ENCODE measurements around the gene FRMD5.
"Not testable (repeated sequence)": the region's sequence is repeated elsewhere in the genome, so short reads cannot be mapped to it uniquely, and the experiment has no call there.

Gene FRMD5

GRCh38 chr15:44029940-44030568 lies 165.0 kb downstream of the FRMD5 start:
- DNase-seq, result no peak

GRCh38 chr15:44029003-44029402 lies 166.1 kb downstream of the FRMD5 start:
- no peak for DNase-seq

- no peak for DNase-seq
These were observed 166.7 kb downstream of the FRMD5 start for GRCh38 chr15:44028349-44028748.

GRCh38 chr15:44024155-44024554 lies 170.9 kb downstream of the FRMD5 start:
- peak; percentile 47 for DNase-seq

GRCh38 chr15:44023176-44023575 lies 171.9 kb downstream of the FRMD5 start:
- no peak for DNase-seq

- no peak for DNase-seq
These were observed 176.9 kb downstream of the FRMD5 start for GRCh38 chr15:44018151-44018550.

GRCh38 chr15:44015545-44016305 lies 179.3 kb downstream of the FRMD5 start:
- DNase-seq, result peak; percentile 90

- no peak for DNase-seq
These were observed 183.7 kb downstream of the FRMD5 start for GRCh38 chr15:44011238-44011854.

- DNase-seq, result no peak
These were observed 185.0 kb downstream of the FRMD5 start for GRCh38 chr15:44010089-44010488.

GRCh38 chr15:44009038-44009437 lies 186.0 kb downstream of the FRMD5 start:
- DNase-seq, result peak; percentile 48

GRCh38 chr15:44000248-44000647 lies 194.8 kb downstream of the FRMD5 start:
- not testable (repeated sequence) for DNase-seq

- no peak for DNase-seq
These were observed 196.5 kb downstream of the FRMD5 start for GRCh38 chr15:43998607-43999006.

GRCh38 chr15:43991206-43991605 lies 203.9 kb downstream of the FRMD5 start:
- DNase-seq, result no peak

- no peak for DNase-seq
These were observed 205.1 kb downstream of the FRMD5 start for GRCh38 chr15:43989938-43990337.

- DNase-seq, result no peak
These were observed 206.2 kb downstream of the FRMD5 start for GRCh38 chr15:43988900-43989299.

- no peak for DNase-seq
These were observed 207.1 kb downstream of the FRMD5 start for GRCh38 chr15:43987924-43988323.

GRCh38 chr15:43985976-43986680 lies 208.9 kb downstream of the FRMD5 start:
- no peak for DNase-seq

- no peak for DNase-seq
These were observed 213.5 kb downstream of the FRMD5 start for GRCh38 chr15:43981576-43981975.

- no peak for DNase-seq
These were observed 217.8 kb downstream of the FRMD5 start for GRCh38 chr15:43977072-43977884.

GRCh38 chr15:43975770-43976169 lies 219.3 kb downstream of the FRMD5 start:
- no peak for DNase-seq

- DNase-seq, result no peak
These were observed 219.7 kb downstream of the FRMD5 start for GRCh38 chr15:43975326-43975725.

- no peak for DNase-seq
These were observed 220.2 kb downstream of the FRMD5 start for GRCh38 chr15:43974852-43975251.

Measured in hematopoietic multipotent progenitor cell treated with erythropoietin and hydrocortisone succinate and interleukin-3 and kit ligand, for 8 days (in vitro differentiated cells).